Right lobe of liver (tissue), 6 donors: ENCODE data around the gene CTCF. TPM values are rescaled to one million over a fixed set of nuclear protein-coding genes. Genes with fewer than 3 reads are reported as not detected.

Source experiments
- ATAC-seq, 4 donors: fragments of 200-7000 bp; cut with Tn5 transposase; one replicate each; pipeline ENCODE4 v1.9.1; 2020; ENCODE audit warnings: mild to moderate bottlenecking in 4 of 4, moderate library complexity in 4 of 4
- DNase-seq, 3 donors: peaks; one replicate each; pipeline ENCODE4 v3.0.0-alpha.2; 2020
- H3K27ac ChIP-seq, 3 donors: fragments of 200-600 bp; one replicate each; pipeline ENCODE4 v1.8.0; 2022
- H3K27me3 ChIP-seq, 2 donors: fragments of 200-600 bp; one replicate each; pipeline ENCODE4 v1.8.0; 2022
- H3K36me3 ChIP-seq, 4 donors: fragments of 200-600 bp; sonication (generic) in 1 of 4; one replicate each; pipeline versions ENCODE4 v1.5.1 to v1.8.0; 2017 to 2022; ENCODE audit warnings: control low read depth in 1 of 4
- H3K4me1 ChIP-seq, 4 donors: fragments of 200-600 bp; sonication (generic) in 1 of 4; one replicate each; pipeline versions ENCODE4 v1.5.1 to v1.8.0; 2017 to 2022; ENCODE audit warnings: control low read depth in 1 of 4
- H3K4me3 ChIP-seq, 3 donors: fragments of 200-600 bp; one replicate each; pipeline ENCODE4 v1.8.0; 2022
- H3K9me3 ChIP-seq, 4 donors: fragments of 200-600 bp; sonication (generic) in 1 of 4; one replicate each; pipeline versions ENCODE4 v1.5.1 to v1.8.0; 2017 to 2022; ENCODE audit warnings: control low read depth in 1 of 4
- CTCF ChIP-seq, 4 donors: fragments of 200-600 bp in 3 of 4; fragments of 450-650 bp in 1 of 4; IDR thresholded peaks; one replicate each; pipeline versions ENCODE4 v1.5.1 to v1.8.0; 2016 to 2022; ENCODE audit warnings: antibody characterized with exemption in 4 of 4, mild to moderate bottlenecking in 2 of 4
- POLR2A ChIP-seq: fragments of 450-650 bp; IDR thresholded peaks from one replicate; pipeline ENCODE4 v1.6.1; 2017; ENCODE audit warnings: antibody characterized with exemption, mild to moderate bottlenecking
- WGBS: methylation state at CpG from one replicate; pipeline ENCODE4 v1.1.6; 2018; ENCODE audit warnings: low coverage, low lambda C conversion rate; ENCODE audit not compliant: insufficient coverage; ENCODE audit errors: missing lambda C conversion rate; 5-methylcytosine and 5-hydroxymethylcytosine counted together
- intact Hi-C, 2 donors: fragments of 100-400 bp; cut with DNase I; formaldehyde crosslinking; loops; one replicate each; pipeline versions ENCODE4 v1.11.2 to v1.14.1; 2022
- total RNA-seq, 6 experiments: library from RNA; depleted of rRNA in 2 of 6; stranded (reverse); fragments of >200 nt in 2 of 6; fragmentation: NEBNext Ultra II Directional in 3 of 6; extraction: Animal tissue kit (Norgen Biotek cat#: 25700) in 3 of 6; gene quantifications; one replicate each; pipeline versions ENCODE4 v1.1.0 to v1.2.4, GENCODE V29; 2016 to 2023
- donor health status: DM: no; HTN: yes; CAD: no.
- donor health status: DM: no; HTN: no; CAD: no.
- donor health status: DM: no; HTN: no; CAD: no.
- donor health status: DM: no; HTN: yes; CAD: no.
- donor health status: DM: no; HTN: yes; CAD: no.

CTCF gene
- total RNA-seq, 6 experiments from 2014 or later = 14.3 to 18.5 (median 17.0) TPM

GRCh38 chr16:67644038-67644437 lies 81.7 kb downstream of the CTCF start:
- intact Hi-C loops = no loop called here
- DNase-seq = no peak
- Histone ChIP-seq H3K4me3 (no peak overlapping the region), H3K9me3 (no peaks in the 10 kb centered on the region), H3K4me1 (peaks cover 0 to 18% (median 4%) of the 10 kb centered on the region in 4 donors), H3K27me3 (peaks cover 0 to 4% of the 10 kb centered on the region in 2 donors), H3K36me3 (peaks cover 0 to 3% (median 0%) of the 10 kb centered on the region in 4 donors), H3K27ac (no peak overlapping the region)
- TF ChIP-seq CTCF (IDR thresholded peaks at IDR 0.05) = no peak
- no peak for TF ChIP-seq POLR2A
- WGBS = 91% methylated on average over 4 of the region's 9 CpGs
- no peak for ATAC-seq

GRCh38 chr16:67645397-67646121 lies 83.2 kb downstream of the CTCF start:
- Histone ChIP-seq H3K36me3 (no peaks in the 10 kb centered on the region), H3K27ac (no peak overlapping the region), H3K4me1 (peaks cover 0 to 18% (median 4%) of the 10 kb centered on the region in 4 donors), H3K27me3 (peaks cover 0 to 4% of the 10 kb centered on the region in 2 donors), H3K9me3 (no peaks in the 10 kb centered on the region), H3K4me3 (peak overlapping the region in 1 of 3 donors; percentile 14)
- TF ChIP-seq POLR2A (no peak), CTCF (IDR thresholded peaks at IDR 0.05) (no peak)
- 51% methylated on average over 2 of the region's 15 CpGs for WGBS
- intact Hi-C loops = no loop called here
- ATAC-seq (no peak), DNase-seq (peak in 1 of 3 donors; percentile 37)

- Histone ChIP-seq H3K9me3 (no peaks in the 10 kb centered on the region), H3K4me1 (peaks cover 0 to 6% (median 0%) of the 10 kb centered on the region in 4 donors), H3K36me3 (no peaks in the 10 kb centered on the region), H3K4me3 (no peak overlapping the region), H3K27ac (no peak overlapping the region), H3K27me3 (peaks cover 0 to 4% of the 10 kb centered on the region in 2 donors)
- no peak for TF ChIP-seq POLR2A
- no peak for TF ChIP-seq CTCF (IDR thresholded peaks at IDR 0.05)
- DNase-seq = no peak
- ATAC-seq = no peak
- WGBS = no CpG with 5 or more reads among the region's 15 CpGs
- intact Hi-C loops = no loop called here
Observed at GRCh38 chr16:67647111-67647651, 84.9 kb downstream of the CTCF start.

GRCh38 chr16:67647681-67648080 lies 85.4 kb downstream of the CTCF start:
- no CpG with 5 or more reads among the region's 13 CpGs for WGBS
- Histone ChIP-seq H3K36me3 (no peaks in the 10 kb centered on the region), H3K27ac (no peak overlapping the region), H3K4me3 (no peak overlapping the region), H3K9me3 (no peaks in the 10 kb centered on the region), H3K4me1 (peaks cover 0 to 1% (median 0%) of the 10 kb centered on the region in 4 donors), H3K27me3 (peaks cover 0 to 4% of the 10 kb centered on the region in 2 donors)
- intact Hi-C loops = no loop called here
- peak in 2 of 3 donors; percentile 37 to 41 for DNase-seq
- ATAC-seq = no peak
- no peak for TF ChIP-seq CTCF (IDR thresholded peaks at IDR 0.05)
- no peak for TF ChIP-seq POLR2A
